GM21390 (cell line): ENCODE results near the gene ATP11A.
"Not testable (repeated sequence)": the region's sequence is repeated elsewhere in the genome, so short reads cannot be mapped to it uniquely, and the experiment has no call there.

Source experiments
- ATAC-seq: cut with Tn5 transposase; IDR thresholded peaks from one replicate; pipeline ENCODE4 v1.9.1; 2021; ENCODE audit not compliant: unreplicated experiment

ATP11A gene

DNA sequence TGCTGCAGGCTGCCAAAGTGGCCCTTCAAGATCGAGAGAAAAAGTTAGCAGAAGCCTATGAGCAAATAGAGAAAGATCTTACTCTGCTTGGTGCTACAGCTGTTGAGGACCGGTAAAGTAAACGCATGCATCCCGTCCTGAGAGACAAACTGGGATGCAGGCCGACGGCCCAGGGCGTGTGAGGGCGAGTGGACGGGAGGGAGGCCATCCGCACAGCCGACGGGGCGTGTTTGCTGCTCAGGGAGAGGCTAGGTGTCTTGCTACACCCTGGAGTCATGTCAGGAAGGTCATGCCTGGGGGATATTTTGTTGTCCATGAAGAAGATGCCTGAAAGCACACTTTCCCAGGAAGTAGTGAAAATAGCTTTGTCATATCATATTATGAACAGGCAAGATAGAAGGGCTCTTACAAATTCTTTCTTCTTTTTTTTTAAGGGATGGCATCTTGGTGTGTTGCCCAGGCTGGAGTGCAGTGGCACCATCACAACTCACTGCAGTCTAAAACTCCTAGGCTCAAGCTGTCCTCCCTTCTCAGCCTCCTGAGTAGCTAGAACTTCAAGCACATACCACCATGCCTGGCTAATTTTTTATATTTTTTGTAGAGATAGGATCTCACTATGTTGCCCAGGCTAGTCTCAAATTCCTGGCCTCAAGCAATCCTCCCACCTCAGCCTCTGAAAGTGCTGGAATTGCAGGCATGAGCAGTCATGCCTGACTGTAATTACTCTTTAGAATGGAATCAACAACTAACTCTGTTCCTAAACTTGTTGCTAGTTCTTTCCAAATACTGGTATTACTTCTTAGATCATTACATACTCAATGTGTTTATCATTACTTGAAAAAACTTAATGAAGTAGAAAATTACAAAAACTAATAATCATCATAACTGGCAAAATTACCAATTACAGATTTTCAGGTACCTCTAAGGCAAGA, 161.5 kb downstream of the ATP11A start:
- ATAC-seq, result no peak

DNA sequence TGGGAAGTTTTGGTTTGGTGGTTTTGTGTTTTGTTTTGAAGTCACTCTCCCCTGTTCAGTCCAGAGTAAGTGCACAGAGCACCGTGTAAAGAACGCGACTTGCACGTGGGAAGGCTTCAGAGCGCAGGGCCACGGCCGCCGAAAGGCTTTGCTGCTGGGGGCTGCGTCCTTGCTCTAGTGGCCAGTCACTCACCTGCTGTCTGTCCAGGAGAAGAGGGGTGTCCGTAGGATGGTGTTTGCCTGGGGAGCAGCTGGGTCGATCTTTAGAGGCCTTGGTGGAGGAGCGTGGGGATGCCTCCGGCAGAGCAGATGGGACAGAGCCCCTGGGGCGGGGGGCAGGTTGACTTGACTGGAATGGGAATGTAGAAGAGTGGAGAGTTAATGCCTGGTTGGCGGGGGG, 162.6 kb downstream of the ATP11A start:
- ATAC-seq, result no peak

- no peak for ATAC-seq
These were observed 163.0 kb downstream of the ATP11A start for GRCh38 chr13:112852808-112853207.

DNA sequence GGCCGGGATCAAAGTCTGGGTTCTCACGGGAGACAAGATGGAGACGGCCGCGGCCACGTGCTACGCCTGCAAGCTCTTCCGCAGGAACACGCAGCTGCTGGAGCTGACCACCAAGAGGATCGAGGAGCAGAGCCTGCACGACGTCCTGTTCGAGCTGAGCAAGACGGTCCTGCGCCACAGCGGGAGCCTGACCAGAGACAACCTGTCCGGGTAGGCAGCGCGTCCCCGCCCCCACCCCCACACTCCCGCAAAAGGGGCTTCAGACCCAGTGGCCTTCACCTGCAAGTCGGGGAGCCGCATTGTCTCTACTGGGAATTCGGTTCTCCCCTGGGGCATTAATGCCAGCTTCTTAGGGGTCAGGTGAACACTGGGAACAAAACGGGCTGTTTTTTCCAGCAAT, 164.5 kb downstream of the ATP11A start:
- no peak for ATAC-seq

DNA sequence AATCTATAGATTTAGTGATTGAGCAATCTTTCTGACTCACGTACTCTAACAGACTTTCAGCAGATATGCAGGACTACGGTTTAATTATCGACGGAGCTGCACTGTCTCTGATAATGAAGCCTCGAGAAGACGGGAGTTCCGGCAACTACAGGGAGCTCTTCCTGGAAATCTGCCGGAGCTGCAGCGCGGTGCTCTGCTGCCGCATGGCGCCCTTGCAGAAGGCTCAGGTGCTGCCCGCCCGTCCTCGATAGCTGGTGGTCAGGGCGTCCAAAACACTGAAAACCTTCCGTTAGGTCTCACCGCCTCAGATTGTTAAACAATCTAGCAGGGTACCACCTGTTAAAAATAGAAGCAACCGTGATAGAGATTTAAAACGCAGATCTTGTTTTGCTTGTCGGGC, 166.0 kb downstream of the ATP11A start:
- no peak for ATAC-seq

GRCh38 chr13:112857914-112858490, 168.2 kb downstream of the ATP11A start:
- no peak for ATAC-seq

- no peak for ATAC-seq
These were observed 169.4 kb downstream of the ATP11A start for GRCh38 chr13:112859128-112859816.

DNA sequence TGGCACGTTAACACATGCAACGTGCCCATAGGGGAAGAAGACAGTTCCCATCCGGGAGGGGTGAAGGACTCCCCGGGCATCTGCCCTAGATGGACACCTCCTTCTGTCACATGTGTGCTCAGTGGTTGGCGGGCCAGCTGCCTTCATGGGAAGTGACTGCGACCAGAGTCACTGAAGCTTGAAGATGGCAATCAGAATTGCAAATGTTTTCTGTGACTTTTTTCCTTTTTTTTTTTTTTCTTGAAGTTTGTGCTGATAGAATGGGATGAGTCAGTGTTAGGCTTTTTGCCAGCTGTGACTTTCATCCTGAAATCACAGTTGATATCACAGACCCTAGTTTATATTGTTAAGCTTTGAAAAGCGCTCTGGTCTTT, 170.0 kb downstream of the ATP11A start:
- ATAC-seq, result peak; percentile 81

GRCh38 chr13:112861876-112862615, 172.2 kb downstream of the ATP11A start:
- no peak for ATAC-seq

DNA sequence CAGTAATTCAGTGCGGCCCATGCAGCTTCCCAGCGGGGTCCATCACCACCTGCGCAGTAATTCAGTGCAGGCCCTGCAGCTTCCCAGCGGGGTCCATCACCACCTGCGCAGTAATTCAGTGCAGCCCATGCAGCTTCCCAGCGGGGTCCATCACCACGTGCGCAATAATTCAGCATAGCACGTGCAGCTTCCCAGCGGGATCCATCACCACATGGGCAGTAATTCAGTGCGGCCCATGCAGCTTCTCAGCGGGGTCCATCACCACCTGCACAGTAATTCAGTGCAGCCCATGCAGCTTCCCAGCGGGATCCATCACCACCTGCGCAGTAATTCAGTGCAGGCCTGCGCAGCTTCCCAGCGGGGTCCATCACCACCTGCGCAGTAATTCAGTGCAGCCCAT, 173.5 kb downstream of the ATP11A start:
- not testable (repeated sequence) for ATAC-seq

- ATAC-seq, result not testable (repeated sequence)
These were observed 175.6 kb downstream of the ATP11A start for GRCh38 chr13:112865478-112865877.

DNA sequence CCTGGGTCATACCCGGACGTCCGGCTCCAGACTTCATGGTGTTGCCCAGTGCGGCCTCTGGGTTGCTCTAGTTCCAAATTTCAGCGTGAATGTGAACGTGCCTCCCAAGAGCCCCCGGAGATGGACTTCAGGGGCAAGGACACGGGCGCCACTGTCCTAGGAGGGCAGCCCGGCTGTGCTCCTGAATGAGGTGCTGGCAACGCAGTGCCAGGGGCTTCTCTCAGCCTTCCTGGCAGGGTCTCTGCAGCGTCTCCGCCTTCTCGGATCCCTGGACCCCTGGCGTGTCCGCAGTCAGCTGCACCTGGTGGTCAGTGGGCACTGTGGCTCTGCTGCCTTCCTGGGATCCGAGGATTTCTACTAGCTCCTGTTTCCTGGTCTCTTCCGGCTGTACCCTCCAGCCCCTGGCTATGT, 177.5 kb downstream of the ATP11A start:
- ATAC-seq, result no peak

- no peak for ATAC-seq
These were observed 178.5 kb downstream of the ATP11A start for GRCh38 chr13:112868308-112868707.

- no peak for ATAC-seq
These were observed 179.6 kb downstream of the ATP11A start for GRCh38 chr13:112869202-112870050.

GRCh38 chr13:112870051-112870331, 180.2 kb downstream of the ATP11A start:
- no peak for ATAC-seq

GRCh38 chr13:112870737-112871287, 181.0 kb downstream of the ATP11A start:
- ATAC-seq, result no peak

DNA sequence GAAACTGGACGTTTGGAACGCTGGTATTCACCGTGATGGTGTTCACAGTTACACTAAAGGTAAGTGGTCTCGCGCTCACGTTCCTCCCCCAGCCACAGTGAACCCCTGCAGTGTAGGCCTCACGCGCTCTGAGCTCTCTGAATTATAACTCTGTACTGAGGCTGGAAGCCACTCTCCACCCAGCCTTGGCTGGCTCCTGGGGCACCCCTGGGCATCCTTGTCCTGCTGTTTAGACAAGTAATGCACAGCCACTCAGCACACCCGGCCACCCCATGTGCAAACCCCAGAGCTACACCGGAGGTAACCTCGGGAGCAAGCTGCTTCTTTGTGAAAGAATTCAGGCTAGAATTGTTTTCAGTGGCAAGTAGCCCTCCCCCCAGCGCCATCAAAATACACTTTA, 181.9 kb downstream of the ATP11A start:
- ATAC-seq, result no peak

GRCh38 chr13:112872657-112873631, 183.1 kb downstream of the ATP11A start:
- ATAC-seq, result peak; percentile 33
